Measurements from ENCODE around the gene BICDL1. TPM values are rescaled to one million over a fixed set of nuclear protein-coding genes. Genes with fewer than 3 reads are reported as not detected.

BICDL1 gene
- total RNA-seq, 1 donor from 2014 or later: 2.8 TPM

DNA sequence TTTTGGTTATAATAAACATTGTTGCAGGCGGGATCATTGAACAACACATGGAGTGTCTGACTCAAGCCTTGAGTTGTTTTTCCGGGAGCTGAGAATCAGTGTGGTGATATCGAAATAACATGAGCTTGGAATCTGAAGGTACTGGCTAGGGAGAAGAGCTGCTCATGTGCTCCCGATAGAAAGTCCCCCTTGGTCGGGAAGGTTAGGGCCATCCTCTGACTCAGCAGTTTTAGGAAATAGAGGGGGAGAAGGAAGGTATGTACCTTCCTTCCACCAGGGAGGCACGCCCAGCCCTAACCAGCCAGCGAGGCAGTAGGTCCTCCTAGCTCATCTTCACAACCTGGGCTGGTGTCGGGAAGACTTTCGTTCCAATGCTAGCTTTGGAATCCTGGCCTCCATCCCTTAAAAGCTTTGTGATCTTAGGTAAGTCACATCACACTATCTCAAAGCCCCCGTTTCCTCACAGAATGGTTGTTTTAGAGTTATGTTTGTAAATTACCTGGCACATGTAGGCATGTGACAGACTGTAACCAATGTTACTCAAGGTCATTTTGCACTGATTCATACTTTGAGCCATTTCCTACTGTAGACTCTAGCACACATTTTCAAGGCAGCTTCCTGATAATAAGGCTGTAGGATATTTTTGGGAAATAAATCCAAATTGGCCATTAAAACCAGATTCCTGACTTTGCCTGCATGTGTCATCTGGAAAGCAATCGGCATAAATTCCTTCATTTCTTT, 129.5 kb downstream of the BICDL1 start:
- DNase-seq (ENCODE audit: low spot score): no peak
- Mint-ChIP-seq H3K9me3 (ENCODE audit: unreplicated experiment) (no peaks in the 10 kb centered on the region), H3K27ac (ENCODE audit: unreplicated experiment) (peak overlapping the region; percentile 70), H3K36me3 (ENCODE audit: low read depth, unreplicated experiment) (peaks cover 27% of the 10 kb centered on the region), H3K27me3 (ENCODE audit: unreplicated experiment) (peaks cover 19% of the 10 kb centered on the region), H3K4me3 (ENCODE audit: unreplicated experiment) (peak overlapping the region; percentile 98), H3K4me1 (ENCODE audit: unreplicated experiment) (peaks cover 48% of the 10 kb centered on the region)
- no peak for TF ChIP-seq CTCF (IDR thresholded peaks at IDR 0.05; ENCODE audit: unreplicated experiment)

DNA sequence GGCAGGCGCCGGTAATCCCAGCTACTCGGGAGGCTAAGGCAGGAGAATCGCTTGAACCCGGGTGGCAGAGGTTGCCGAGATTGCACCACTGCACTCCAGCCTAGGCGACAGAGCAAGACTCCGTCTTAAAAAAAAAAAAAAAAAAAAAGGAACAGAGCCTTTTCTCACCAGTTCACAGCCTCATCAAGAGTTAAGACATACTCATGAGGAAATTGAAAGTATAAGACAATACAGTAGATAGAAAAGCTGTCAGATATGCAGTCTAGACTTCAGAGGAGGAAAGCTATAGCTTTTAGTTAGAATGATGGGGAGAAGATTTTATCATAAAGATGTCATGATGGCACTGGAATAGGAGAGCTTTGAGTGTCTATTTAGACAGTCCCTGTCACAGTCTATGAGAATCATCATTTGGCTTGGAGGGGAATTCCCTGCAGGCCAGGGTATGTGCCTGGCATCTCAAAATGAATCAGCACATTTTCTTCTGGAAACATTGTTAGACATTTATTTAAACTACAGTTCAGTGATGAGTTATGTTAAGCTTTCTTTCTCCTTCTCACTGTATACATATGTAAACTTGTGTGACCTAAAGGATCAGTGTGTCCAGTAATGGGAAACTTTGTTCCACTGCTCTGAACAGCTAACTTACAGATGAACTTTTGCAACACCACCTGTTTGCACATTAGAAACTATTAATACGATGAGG, 130.4 kb downstream of the BICDL1 start:
- Mint-ChIP-seq H3K4me3 (ENCODE audit: unreplicated experiment) (no peak overlapping the region), H3K27me3 (ENCODE audit: unreplicated experiment) (peaks cover 19% of the 10 kb centered on the region), H3K4me1 (ENCODE audit: unreplicated experiment) (peaks cover 45% of the 10 kb centered on the region), H3K9me3 (ENCODE audit: unreplicated experiment) (no peaks in the 10 kb centered on the region), H3K27ac (ENCODE audit: unreplicated experiment) (peak overlapping the region; percentile 37), H3K36me3 (ENCODE audit: low read depth, unreplicated experiment) (peaks cover 23% of the 10 kb centered on the region)
- no peak for DNase-seq (ENCODE audit: low spot score)
- no peak for TF ChIP-seq CTCF (IDR thresholded peaks at IDR 0.05; ENCODE audit: unreplicated experiment)

GRCh38 chr12:120121343-120121742, 132.3 kb downstream of the BICDL1 start:
- Mint-ChIP-seq H3K27ac (ENCODE audit: unreplicated experiment) (peak overlapping the region; percentile 7), H3K27me3 (ENCODE audit: unreplicated experiment) (peaks cover 5% of the 10 kb centered on the region), H3K9me3 (ENCODE audit: unreplicated experiment) (no peaks in the 10 kb centered on the region), H3K36me3 (ENCODE audit: low read depth, unreplicated experiment) (peaks cover 9% of the 10 kb centered on the region), H3K4me1 (ENCODE audit: unreplicated experiment) (peaks cover 28% of the 10 kb centered on the region), H3K4me3 (ENCODE audit: unreplicated experiment) (no peak overlapping the region)
- DNase-seq (ENCODE audit: low spot score): no peak
- TF ChIP-seq CTCF (IDR thresholded peaks at IDR 0.05; ENCODE audit: unreplicated experiment): no peak

GRCh38 chr12:120121766-120122293, 132.8 kb downstream of the BICDL1 start:
- H3K27ac Mint-ChIP-seq (ENCODE audit: unreplicated experiment): peak overlapping the region; percentile 52
- DNase-seq (ENCODE audit: low spot score): no peak
- H3K4me1 Mint-ChIP-seq (ENCODE audit: unreplicated experiment): peaks cover 33% of the 10 kb centered on the region
- peaks cover 7% of the 10 kb centered on the region for H3K27me3 Mint-ChIP-seq (ENCODE audit: unreplicated experiment)
- H3K9me3 Mint-ChIP-seq (ENCODE audit: unreplicated experiment): no peaks in the 10 kb centered on the region
- H3K4me3 Mint-ChIP-seq (ENCODE audit: unreplicated experiment): no peak overlapping the region
- TF ChIP-seq CTCF (IDR thresholded peaks at IDR 0.05; ENCODE audit: unreplicated experiment): no peak
- H3K36me3 Mint-ChIP-seq (ENCODE audit: low read depth, unreplicated experiment): peaks cover 13% of the 10 kb centered on the region

- TF ChIP-seq CTCF (IDR thresholded peaks at IDR 0.05; ENCODE audit: unreplicated experiment): no peak
- DNase-seq (ENCODE audit: low spot score): no peak
- Mint-ChIP-seq H3K4me1 (ENCODE audit: unreplicated experiment) (peaks cover 16% of the 10 kb centered on the region), H3K36me3 (ENCODE audit: low read depth, unreplicated experiment) (peaks cover 14% of the 10 kb centered on the region), H3K27me3 (ENCODE audit: unreplicated experiment) (peaks cover 8% of the 10 kb centered on the region), H3K4me3 (ENCODE audit: unreplicated experiment) (no peak overlapping the region), H3K9me3 (ENCODE audit: unreplicated experiment) (no peaks in the 10 kb centered on the region), H3K27ac (ENCODE audit: unreplicated experiment) (no peak overlapping the region)
Observed at GRCh38 chr12:120125029-120125428, 136.0 kb downstream of the BICDL1 start.

All from endothelial cell (in vitro differentiated cells).